ENCODE measurements around the gene GAPVD1. TPM values are rescaled to one million over a fixed set of nuclear protein-coding genes. Genes with fewer than 3 reads are reported as not detected.
A peak's percentile ranks its signal among the peaks of the same experiment; 100 is the strongest.
"Not testable (repeated sequence)": the region's sequence is repeated elsewhere in the genome, so short reads cannot be mapped to it uniquely, and the experiment has no call there.

The GAPVD1 gene
- polyA plus RNA-seq, 3 donors from 2014 or later = 18.1 to 53.3 (median 28.7) TPM

DNA sequence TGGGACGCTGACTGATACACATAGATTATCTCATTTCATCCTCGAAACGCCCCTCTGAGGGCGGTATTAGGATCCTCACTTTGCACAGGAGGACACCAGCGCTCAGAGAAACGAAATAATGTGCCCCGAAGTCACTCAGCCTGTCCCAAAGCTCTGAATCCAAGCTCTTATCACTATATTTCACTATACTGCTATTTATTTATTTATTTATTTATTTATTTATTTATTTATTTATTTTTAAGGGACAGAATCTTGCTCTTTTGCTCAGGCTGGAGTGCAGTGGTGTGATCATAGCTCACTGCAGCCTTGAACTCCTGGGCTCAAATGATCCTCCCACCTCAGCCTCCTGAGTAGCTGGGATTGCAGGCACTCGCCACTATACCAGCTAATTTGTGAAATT, 138.6 kb downstream of the GAPVD1 start:
- DNase-seq; H3K4me1 Mint-ChIP-seq; H3K9me3 Mint-ChIP-seq; H3K36me3 Mint-ChIP-seq; H3K27me3 Mint-ChIP-seq (ENCODE audit: low read depth in 3 of 3); H3K4me3 Mint-ChIP-seq; H3K27ac Mint-ChIP-seq: not testable (repeated sequence)

DNA sequence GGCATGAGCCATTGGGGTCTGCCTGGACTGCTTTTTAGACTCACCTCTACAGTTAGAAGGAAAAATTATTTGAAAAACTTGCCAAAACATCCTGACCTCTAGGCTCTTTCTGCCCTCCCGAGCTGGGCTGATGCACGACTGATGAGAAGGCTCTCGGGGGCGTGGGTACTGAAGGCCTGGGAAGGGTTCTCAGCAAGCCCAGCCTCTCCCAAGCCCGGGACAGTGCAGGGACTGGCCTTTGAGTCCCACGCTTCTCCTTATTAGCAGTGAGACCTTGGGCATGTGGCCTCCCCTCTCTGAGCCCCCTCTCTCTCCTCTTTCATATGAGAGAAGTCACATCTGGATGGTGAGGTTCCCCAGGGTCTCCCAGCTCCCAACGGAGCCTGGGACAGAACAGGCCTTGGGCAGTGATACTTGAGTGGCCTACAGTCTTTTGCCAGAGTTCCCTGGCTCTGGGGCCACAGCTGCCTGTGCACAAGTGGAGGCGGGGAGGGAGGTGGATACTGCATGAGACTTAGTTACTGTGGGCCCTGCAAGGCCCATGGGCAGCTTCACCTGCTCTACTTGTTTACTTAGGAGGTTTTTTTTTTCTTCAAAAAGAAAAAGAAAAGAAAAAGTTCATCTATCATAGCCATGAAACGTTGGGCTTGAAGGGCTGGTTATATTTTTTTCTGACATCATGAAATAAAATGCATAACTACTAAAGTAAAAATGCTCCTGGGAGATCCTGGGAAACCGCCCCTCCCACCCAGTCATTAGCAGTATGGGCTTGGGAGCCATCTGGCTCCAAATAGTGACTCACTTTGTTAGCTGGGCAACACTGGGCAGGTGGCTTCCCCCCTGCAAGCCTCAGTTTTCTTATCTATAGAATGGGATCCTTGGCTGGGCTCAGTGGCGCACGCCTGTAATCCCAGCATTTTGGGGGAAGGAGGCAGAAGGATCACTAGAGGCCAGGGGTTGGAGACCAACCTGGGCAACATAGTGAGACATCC, 139.4 kb downstream of the GAPVD1 start:
- Mint-ChIP-seq H3K27ac (no peak overlapping the region), H3K36me3 (no peaks in the 10 kb centered on the region), H3K9me3 (no peaks in the 10 kb centered on the region), H3K4me3 (no peak overlapping the region), H3K4me1 (no peaks in the 10 kb centered on the region), H3K27me3 (ENCODE audit: low read depth in 3 of 3) (peaks cover 2 to 5% (median 4%) of the 10 kb centered on the region in 3 donors)
- DNase-seq = no peak

GRCh38 chr9:125404733-125405132, 143.1 kb downstream of the GAPVD1 start:
- Mint-ChIP-seq H3K4me3 (no peak overlapping the region), H3K36me3 (no peaks in the 10 kb centered on the region), H3K9me3 (peaks cover 0 to under 1% (median 0%) of the 10 kb centered on the region in 6 donors), H3K27me3 (ENCODE audit: low read depth in 3 of 3) (peaks cover 2 to 7% (median 4%) of the 10 kb centered on the region in 3 donors), H3K4me1 (peaks cover 2 to 7% of the 10 kb centered on the region in 2 donors), H3K27ac (no peak overlapping the region)
- DNase-seq = no peak

- Mint-ChIP-seq H3K9me3 (peaks cover 0 to 1% (median 0%) of the 10 kb centered on the region in 6 donors), H3K36me3 (no peaks in the 10 kb centered on the region), H3K27me3 (ENCODE audit: low read depth in 3 of 3) (peaks cover 3 to 8% (median 6%) of the 10 kb centered on the region in 3 donors), H3K4me3 (peak overlapping the region in 1 of 5 donors; percentile 29), H3K27ac (no peak overlapping the region), H3K4me1 (peaks cover 7 to 8% of the 10 kb centered on the region in 2 donors)
- no peak for DNase-seq
Measured at GRCh38 chr9:125405938-125406809, 144.5 kb downstream of the GAPVD1 start.

- Mint-ChIP-seq H3K9me3 (peaks cover 0 to 1% (median 0%) of the 10 kb centered on the region in 6 donors), H3K27ac (no peak overlapping the region), H3K27me3 (ENCODE audit: low read depth in 3 of 3) (peaks cover 3 to 11% (median 6%) of the 10 kb centered on the region in 3 donors), H3K36me3 (no peaks in the 10 kb centered on the region), H3K4me1 (peaks cover 7 to 8% of the 10 kb centered on the region in 2 donors), H3K4me3 (peak overlapping the region in 3 of 5 donors; percentile 29 to 84 (median 66))
- DNase-seq = no peak
Measured at GRCh38 chr9:125406810-125407087, 145.1 kb downstream of the GAPVD1 start.

- peak overlapping the region in 1 of 6 donors; percentile 85 for H3K27ac Mint-ChIP-seq
- peak overlapping the region; percentile 62 to 84 (median 66) for H3K4me3 Mint-ChIP-seq
Measured at GRCh38 chr9:125407432-125407973, 145.9 kb downstream of the GAPVD1 start.

DNA sequence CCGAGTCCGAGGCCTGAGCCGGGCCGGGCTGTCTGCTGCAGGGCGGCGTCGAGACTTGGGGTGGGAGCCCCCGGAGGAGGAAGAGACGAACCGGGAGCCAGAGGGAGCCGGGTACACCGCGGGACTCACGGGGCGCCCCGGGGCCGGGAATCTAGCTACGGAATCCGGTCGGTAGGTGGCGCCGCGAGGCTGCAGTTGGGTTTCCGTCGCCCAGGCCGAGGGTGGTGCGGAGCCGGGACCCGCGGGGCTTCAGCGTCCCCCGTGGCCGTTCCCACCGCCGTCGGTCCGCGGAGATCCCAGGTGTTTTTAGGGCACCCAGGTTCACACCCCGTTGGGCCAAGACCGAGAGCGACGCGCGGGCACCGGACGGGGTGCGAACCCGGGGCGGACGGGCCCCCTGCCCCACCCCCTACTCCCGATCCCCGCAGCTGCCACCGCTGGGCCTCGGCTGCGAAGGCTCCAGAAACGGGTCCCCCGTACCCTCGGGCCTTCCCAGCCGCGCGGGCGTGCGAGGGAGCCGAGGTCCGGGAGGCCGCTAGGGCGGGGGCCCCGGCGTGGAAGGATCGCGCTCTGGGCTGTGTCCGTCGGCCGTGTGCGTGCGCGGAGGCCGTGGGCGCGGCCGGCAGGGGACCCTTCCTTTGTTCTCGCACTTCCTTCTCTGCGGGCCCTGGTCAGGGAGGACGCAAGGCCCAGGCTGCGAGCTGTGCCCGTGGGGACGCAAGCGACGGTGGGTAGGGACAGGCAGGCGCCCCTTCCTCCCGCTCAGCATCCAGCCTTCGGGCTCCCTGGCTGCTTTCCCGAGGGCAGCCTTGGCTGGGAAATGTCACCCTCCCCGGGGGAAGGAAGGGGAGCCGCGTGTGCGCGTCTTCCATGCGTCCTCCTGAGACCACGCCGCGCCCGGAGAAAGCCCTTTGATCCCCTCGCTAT, 146.6 kb downstream of the GAPVD1 start:
- H3K27me3 Mint-ChIP-seq (ENCODE audit: low read depth in 3 of 3) = peaks cover 3 to 11% (median 9%) of the 10 kb centered on the region in 3 donors
- H3K4me3 Mint-ChIP-seq = peak overlapping the region; percentile 64 to 75 (median 66)
- H3K4me1 Mint-ChIP-seq = peaks cover 7 to 8% of the 10 kb centered on the region in 2 donors
- no peaks in the 10 kb centered on the region for H3K36me3 Mint-ChIP-seq
- peaks cover 0 to 1% (median 0%) of the 10 kb centered on the region in 6 donors for H3K9me3 Mint-ChIP-seq
- no peak overlapping the region for H3K27ac Mint-ChIP-seq
- DNase-seq = peak; percentile 55 to 64 (median 59)

More at GRCh38 chr9:125407432-125407973, 145.9 kb downstream of the GAPVD1 start:
- no peak for DNase-seq
- Mint-ChIP-seq H3K36me3 (no peaks in the 10 kb centered on the region), H3K9me3 (peaks cover 0 to 1% (median 0%) of the 10 kb centered on the region in 6 donors), H3K27me3 (ENCODE audit: low read depth in 3 of 3) (peaks cover 3 to 11% (median 9%) of the 10 kb centered on the region in 3 donors), H3K4me1 (peaks cover 7 to 8% of the 10 kb centered on the region in 2 donors)

- peak overlapping the region; percentile 60 to 75 (median 66) for H3K4me3 Mint-ChIP-seq
- DNase-seq = no peak
- H3K4me1 Mint-ChIP-seq = peaks cover 7 to 8% of the 10 kb centered on the region in 2 donors
- H3K36me3 Mint-ChIP-seq = no peaks in the 10 kb centered on the region
- peaks cover 0 to 1% (median 0%) of the 10 kb centered on the region in 6 donors for H3K9me3 Mint-ChIP-seq
- peaks cover 3 to 11% (median 9%) of the 10 kb centered on the region in 3 donors for H3K27me3 Mint-ChIP-seq (ENCODE audit: low read depth in 3 of 3)
- H3K27ac Mint-ChIP-seq = no peak overlapping the region
Measured at GRCh38 chr9:125409217-125409636, 147.6 kb downstream of the GAPVD1 start.

GRCh38 chr9:125409637-125410521, 148.3 kb downstream of the GAPVD1 start:
- peak overlapping the region in 4 of 6 donors; percentile 0 to 90 (median 44) for H3K27ac Mint-ChIP-seq
- H3K36me3 Mint-ChIP-seq = no peaks in the 10 kb centered on the region
- H3K4me3 Mint-ChIP-seq = peak overlapping the region; percentile 49 to 67 (median 56)
- H3K27me3 Mint-ChIP-seq (ENCODE audit: low read depth in 3 of 3) = peaks cover 3 to 9% (median 8%) of the 10 kb centered on the region in 3 donors
- H3K9me3 Mint-ChIP-seq = peaks cover 0 to 1% (median 0%) of the 10 kb centered on the region in 6 donors
- peaks cover 7 to 8% of the 10 kb centered on the region in 2 donors for H3K4me1 Mint-ChIP-seq
- peak in 2 of 3 donors; percentile 28 to 56 for DNase-seq

- H3K4me1 Mint-ChIP-seq = peaks cover 7 to 8% of the 10 kb centered on the region in 2 donors
- H3K27ac Mint-ChIP-seq = no peak overlapping the region
- no peak for DNase-seq
- H3K27me3 Mint-ChIP-seq (ENCODE audit: low read depth in 3 of 3) = peaks cover 3 to 9% (median 8%) of the 10 kb centered on the region in 3 donors
- H3K4me3 Mint-ChIP-seq = peak overlapping the region in 2 of 5 donors; percentile 15 to 49
- H3K36me3 Mint-ChIP-seq = no peaks in the 10 kb centered on the region
- H3K9me3 Mint-ChIP-seq = peaks cover 0 to 1% (median 0%) of the 10 kb centered on the region in 6 donors
Measured at GRCh38 chr9:125410522-125410894, 148.9 kb downstream of the GAPVD1 start.

DNA sequence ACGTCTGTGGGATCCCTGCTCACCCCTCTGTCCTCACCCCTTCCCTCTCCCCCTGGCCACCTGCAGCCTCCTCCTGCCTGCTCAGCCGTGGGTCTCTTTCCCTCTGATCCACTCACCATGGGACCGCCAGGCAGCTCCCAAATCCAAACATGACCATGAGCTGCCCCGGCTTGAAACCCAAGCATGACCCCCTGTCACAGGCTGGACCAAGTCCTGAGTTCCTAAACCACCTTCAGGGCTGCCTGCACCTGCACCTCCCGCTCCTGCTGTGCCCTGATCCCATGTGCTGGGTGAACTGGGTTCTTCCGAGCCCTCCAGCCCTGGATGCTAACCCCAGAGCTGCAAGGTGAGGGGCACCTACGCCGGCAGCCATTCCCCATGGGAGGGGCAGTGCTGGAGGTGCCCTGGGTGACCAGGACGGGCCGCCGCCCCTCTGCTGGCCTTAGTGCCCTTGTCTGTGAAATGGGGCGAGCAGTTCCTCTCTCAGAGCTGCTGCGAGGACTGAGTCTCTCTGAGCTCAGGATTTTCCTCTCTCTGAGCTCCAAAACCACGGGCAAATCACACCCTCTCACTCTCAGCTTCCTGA, 149.6 kb downstream of the GAPVD1 start:
- H3K27me3 Mint-ChIP-seq (ENCODE audit: low read depth in 3 of 3) = peaks cover 3 to 9% (median 6%) of the 10 kb centered on the region in 3 donors
- H3K36me3 Mint-ChIP-seq = no peaks in the 10 kb centered on the region
- H3K4me3 Mint-ChIP-seq = no peak overlapping the region
- no peak for DNase-seq
- no peak overlapping the region for H3K27ac Mint-ChIP-seq
- peaks cover 7 to 8% of the 10 kb centered on the region in 2 donors for H3K4me1 Mint-ChIP-seq
- H3K9me3 Mint-ChIP-seq = peaks cover 0 to 1% (median 0%) of the 10 kb centered on the region in 6 donors
